Fibroblast of pulmonary artery (primary cell): ENCODE measurements around the gene MPHOSPH9.

Experiments used
- DNase-seq: peaks from one replicate; pipeline ENCODE4 v3.0.0-alpha.2; 2010; ENCODE audit warnings: low read depth
- H3K4me3 ChIP-seq: replicated peaks from 2 replicates; pipeline ENCODE4 v1.5.1; 2011; ENCODE audit warnings: low read depth, mild to moderate bottlenecking, control low read depth, low read length, moderate library complexity
- TF ChIP-seq, protein P1 (sequence below): IDR thresholded peaks from 2 replicates; pipeline ENCODE4 v1.5.1; 2011; ENCODE audit warnings: mild to moderate bottlenecking, control low read depth, low read length, inconsistent platforms; ENCODE audit errors: missing control alignments

MPHOSPH9 gene

DNA sequence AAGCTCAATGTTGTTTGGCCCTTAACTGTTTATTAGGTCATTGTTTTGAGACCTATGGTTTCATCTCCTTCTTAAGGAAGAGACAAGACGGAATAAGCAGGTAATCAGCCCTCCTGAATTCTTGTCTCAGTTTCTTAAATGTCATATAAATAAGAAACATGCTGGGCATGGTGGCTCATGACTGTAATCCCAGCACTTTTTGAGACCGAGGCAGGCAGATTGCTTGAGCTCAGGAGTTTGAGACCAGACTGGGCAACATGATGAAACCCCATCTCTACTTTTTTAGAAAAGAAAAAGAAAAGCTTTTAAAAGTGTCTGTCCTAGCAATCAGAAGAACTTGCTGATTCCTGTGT, 5.4 kb upstream of the MPHOSPH9 start:
- H3K4me3 ChIP-seq = no peak overlapping the region
- TF ChIP-seq, protein P1, sequence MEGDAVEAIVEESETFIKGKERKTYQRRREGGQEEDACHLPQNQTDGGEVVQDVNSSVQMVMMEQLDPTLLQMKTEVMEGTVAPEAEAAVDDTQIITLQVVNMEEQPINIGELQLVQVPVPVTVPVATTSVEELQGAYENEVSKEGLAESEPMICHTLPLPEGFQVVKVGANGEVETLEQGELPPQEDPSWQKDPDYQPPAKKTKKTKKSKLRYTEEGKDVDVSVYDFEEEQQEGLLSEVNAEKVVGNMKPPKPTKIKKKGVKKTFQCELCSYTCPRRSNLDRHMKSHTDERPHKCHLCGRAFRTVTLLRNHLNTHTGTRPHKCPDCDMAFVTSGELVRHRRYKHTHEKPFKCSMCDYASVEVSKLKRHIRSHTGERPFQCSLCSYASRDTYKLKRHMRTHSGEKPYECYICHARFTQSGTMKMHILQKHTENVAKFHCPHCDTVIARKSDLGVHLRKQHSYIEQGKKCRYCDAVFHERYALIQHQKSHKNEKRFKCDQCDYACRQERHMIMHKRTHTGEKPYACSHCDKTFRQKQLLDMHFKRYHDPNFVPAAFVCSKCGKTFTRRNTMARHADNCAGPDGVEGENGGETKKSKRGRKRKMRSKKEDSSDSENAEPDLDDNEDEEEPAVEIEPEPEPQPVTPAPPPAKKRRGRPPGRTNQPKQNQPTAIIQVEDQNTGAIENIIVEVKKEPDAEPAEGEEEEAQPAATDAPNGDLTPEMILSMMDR = no peak
- DNase-seq = no peak

DNA sequence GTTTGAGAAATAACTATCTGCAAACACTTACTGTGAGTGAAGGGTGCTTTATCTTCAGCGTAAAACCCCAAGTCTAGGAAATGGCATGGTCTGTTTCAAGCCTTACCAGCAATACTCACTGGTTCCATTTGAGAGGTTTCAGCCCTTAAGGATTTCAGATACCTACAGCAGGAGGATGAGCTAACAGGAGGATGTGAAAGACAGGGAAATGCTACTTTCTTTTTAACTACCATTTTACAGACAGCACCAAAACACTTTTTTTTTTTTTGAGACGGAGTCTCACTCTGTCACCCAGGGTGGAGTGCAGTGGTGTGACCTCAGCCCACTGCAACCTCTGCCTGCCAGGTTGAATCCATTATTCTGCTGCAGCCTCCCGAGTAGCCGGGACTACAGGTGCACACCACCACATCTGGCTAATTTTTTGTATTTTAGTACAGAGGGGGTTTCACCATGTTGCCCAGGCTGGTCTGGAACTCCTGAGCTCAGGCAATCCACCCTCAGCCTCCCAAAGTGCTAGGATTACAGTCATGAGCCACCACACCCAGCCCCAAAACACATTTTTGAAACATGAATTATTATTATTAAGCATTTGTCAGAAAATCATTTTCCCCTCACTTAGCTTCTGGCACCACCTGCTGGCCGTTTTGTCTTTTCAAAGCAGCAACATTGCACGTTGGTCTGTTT, 4.8 kb upstream of the MPHOSPH9 start:
- DNase-seq = peak; percentile 82
- H3K4me3 ChIP-seq = no peak overlapping the region
- TF ChIP-seq, protein P1 = peak; percentile 75

DNA sequence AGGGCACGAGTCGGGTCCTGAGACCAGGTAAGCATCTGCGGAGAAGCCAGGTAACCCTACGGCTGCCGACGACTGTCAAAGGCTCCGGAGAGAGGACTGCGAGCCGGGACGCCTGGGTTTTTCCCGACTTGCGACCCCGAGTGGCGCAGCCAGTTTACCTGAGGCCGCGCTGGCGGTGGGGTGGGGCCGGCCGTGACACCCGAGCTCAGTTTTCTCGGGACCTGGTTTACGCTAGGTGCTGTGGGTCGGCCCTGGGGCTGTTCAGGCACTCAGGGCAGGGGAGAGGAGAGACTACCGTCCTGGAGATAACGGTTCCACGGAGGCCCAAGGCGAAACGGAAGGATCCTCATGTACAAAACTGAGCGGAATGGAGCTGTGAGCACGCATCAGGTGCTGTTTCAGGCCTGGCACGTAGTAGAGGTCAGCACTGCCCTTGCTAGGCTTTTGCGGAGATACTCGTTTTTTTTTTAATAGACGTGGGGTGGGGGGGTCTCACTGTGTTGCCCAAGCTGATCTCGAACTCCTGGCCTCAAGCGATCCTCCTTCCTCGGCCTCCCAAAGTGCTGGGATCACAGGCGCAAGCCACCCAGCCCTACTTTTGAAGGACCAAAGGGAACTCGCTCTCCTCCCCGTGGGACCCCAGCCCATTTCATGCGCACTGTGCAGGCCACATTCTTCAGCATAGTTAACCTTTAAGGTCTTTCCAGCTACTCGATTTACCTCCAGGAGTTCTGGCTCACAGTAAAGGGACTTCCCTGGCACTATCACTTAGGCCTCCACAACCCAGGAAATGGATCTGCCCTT, 766 bp upstream of the MPHOSPH9 start:
- TF ChIP-seq, protein P1 = no peak
- peak; percentile 20 for DNase-seq
- peak overlapping the region; percentile 96 for H3K4me3 ChIP-seq

DNA sequence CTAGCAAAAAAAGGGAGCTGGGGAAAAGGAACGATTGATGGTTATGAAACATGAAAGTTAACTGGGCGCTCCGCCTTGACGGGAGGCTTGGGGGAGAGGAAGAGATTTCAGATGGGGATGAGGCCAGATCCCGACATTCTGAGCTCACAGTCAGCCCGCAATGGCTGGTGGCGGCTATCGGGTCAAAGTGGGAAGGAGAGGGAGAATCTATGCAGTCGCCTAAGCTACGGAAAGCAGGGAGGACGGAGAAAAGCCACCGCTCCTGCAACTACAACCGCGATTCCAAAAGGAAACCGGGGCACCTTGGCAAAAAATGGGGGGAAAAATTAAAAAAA, 502 bp downstream of the MPHOSPH9 start:
- H3K4me3 ChIP-seq = peak overlapping the region; percentile 96
- TF ChIP-seq, protein P1 = no peak
- DNase-seq = no peak

DNA sequence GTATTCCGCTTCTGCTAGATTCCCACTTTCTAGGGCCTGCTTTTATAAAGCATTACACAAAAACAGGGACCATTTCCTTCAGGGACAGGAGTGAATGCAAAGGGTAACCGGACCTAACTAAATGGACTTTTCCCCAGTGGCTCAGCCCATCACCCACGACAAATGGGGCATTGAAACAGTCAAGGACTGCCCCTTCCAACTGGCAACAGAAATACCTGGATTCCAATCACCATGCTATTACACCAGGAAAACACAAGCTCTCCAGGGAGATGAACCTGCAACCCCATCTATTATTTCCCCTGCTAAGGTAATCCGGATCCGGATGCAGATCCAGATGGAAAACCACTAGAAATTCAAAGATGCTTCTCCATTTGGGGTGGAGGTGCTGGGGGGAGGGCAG, 1.0 kb downstream of the MPHOSPH9 start:
- TF ChIP-seq, protein P1 = no peak
- no peak for DNase-seq
- peak overlapping the region; percentile 96 for H3K4me3 ChIP-seq

DNA sequence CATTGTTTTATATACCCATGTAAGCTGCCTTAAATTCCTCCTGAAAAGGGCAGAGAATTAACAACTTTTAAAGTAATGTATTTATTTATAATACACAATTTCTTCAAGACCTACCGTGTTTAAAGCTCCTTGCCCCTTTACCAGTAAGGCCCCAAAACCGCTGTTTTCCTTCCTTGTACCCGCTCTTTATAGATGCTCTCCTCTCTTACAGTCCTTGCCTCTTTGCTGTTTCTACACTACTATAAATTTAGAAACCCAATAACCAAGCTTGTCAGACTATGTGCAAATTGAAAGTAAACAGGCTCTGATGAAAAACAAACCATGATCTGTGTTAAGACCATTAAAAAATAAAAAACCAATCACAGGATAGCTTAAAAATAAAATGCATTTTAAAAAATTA, 3.9 kb downstream of the MPHOSPH9 start:
- H3K4me3 ChIP-seq = no peak overlapping the region
- TF ChIP-seq, protein P1 = no peak
- no peak for DNase-seq
